ENCODE measurements around the gene PEG3.

GRCh38 chr19:56832352-56832928, 8.1 kb downstream of the PEG3 start:
- no peak for TF ChIP-seq CTCF (IDR thresholded peaks at IDR 0.05; ENCODE audit: low read length)
- no peak for TF ChIP-seq EZH2phosphoT487 (IDR thresholded peaks at IDR 0.05; ENCODE audit: low read length)
- TF ChIP-seq EZH2 (optimal IDR thresholded peaks at IDR 0.05; ENCODE audit: low read depth, low read length): no peak

Measured in MM.1S (cell line).